NCI-H69 (cell line): ENCODE results near the gene GPX4.

ENCODE experiments used
- DNase-seq: peaks from one replicate; lab custom pipeline; 2025; lab: John Stamatoyannopoulos, UW

The GPX4 gene

GRCh38 chr19:1068009-1069001, 35.5 kb upstream of the GPX4 start:
- no peak for DNase-seq

GRCh38 chr19:1069009-1069779, 34.6 kb upstream of the GPX4 start:
- DNase-seq: peak; percentile 51

GRCh38 chr19:1070576-1070930, 33.2 kb upstream of the GPX4 start:
- peak; percentile 37 for DNase-seq

GRCh38 chr19:1070931-1071791, 32.6 kb upstream of the GPX4 start:
- peak; percentile 63 for DNase-seq

- DNase-seq: no peak
These were observed 31.3 kb upstream of the GPX4 start for GRCh38 chr19:1072371-1073015.

- DNase-seq: no peak
These were observed 30.5 kb upstream of the GPX4 start for GRCh38 chr19:1073063-1073955.

- DNase-seq: no peak
These were observed 29.8 kb upstream of the GPX4 start for GRCh38 chr19:1073956-1074517.

GRCh38 chr19:1074544-1075283, 29.1 kb upstream of the GPX4 start:
- DNase-seq: peak; percentile 97

GRCh38 chr19:1076046-1076386, 27.8 kb upstream of the GPX4 start:
- DNase-seq: no peak

GRCh38 chr19:1076951-1077350, 26.8 kb upstream of the GPX4 start:
- DNase-seq: peak; percentile 65

GRCh38 chr19:1079566-1080111, 24.2 kb upstream of the GPX4 start:
- peak; percentile 85 for DNase-seq

- DNase-seq: no peak
These were observed 23.2 kb upstream of the GPX4 start for GRCh38 chr19:1080360-1081161.

GRCh38 chr19:1081301-1082164, 22.3 kb upstream of the GPX4 start:
- peak; percentile 86 for DNase-seq

GRCh38 chr19:1082165-1082927, 21.4 kb upstream of the GPX4 start:
- peak; percentile 98 for DNase-seq

- DNase-seq: no peak
These were observed 20.6 kb upstream of the GPX4 start for GRCh38 chr19:1082928-1083816.
